K562 (cell line): ENCODE measurements around the gene KIAA0513. TPM values are rescaled to one million over a fixed set of nuclear protein-coding genes. Genes with fewer than 3 reads are reported as not detected.

Experiments
- CHCHD3 ChIP-seq: fragments of 250-450 bp; sonication (Bioruptor Pico); IDR thresholded peaks from 2 replicates; pipeline ENCODE4 v2.1.2; 2022; ENCODE audit warnings: mild to moderate bottlenecking
- CXXC5 ChIP-seq: fragments of 250-450 bp; sonication (Bioruptor Pico); IDR thresholded peaks from 2 replicates; pipeline ENCODE4 v1.8.0; 2022; ENCODE audit warnings: inconsistent platforms, mild to moderate bottlenecking, moderate library complexity
- EHMT2 ChIP-seq: fragments of 450-650 bp; IDR thresholded peaks from 2 replicates; pipeline ENCODE4 v1.6.1; 2018; ENCODE audit warnings: antibody characterized with exemption
- EP300 ChIP-seq: IDR thresholded peaks from 2 replicates; pipeline ENCODE4 v1.6.1; 2012; ENCODE audit warnings: low read length, improper control_type of control experiment
- HMG20B ChIP-seq: fragments of 250-450 bp; sonication (Bioruptor Pico); IDR thresholded peaks from 2 replicates; pipeline ENCODE4 v1.5.0; 2021; ENCODE audit warnings: mild to moderate bottlenecking
- MTA2 ChIP-seq: fragments of 450-650 bp; IDR thresholded peaks from 2 replicates; pipeline ENCODE4 v1.6.1; 2016; ENCODE audit warnings: low read depth
- PHF21A ChIP-seq: fragments of 450-650 bp; IDR thresholded peaks from 2 replicates; pipeline ENCODE4 v1.6.1; 2017; ENCODE audit warnings: low read depth, borderline replicate concordance
- RCOR1 ChIP-seq, 2 experiments: IDR thresholded peaks; 2 replicates each; pipeline ENCODE4 v1.6.1; 2012; ENCODE audit warnings: low read depth in 2 of 2, low read length in 2 of 2, borderline replicate concordance in 1 of 2, improper control_type of control experiment in 1 of 2
- ZNF311 ChIP-seq: fragments of 250-450 bp; sonication (Bioruptor Pico); IDR thresholded peaks from 2 replicates; pipeline ENCODE4 v1.4.0; 2020; ENCODE audit warnings: mild to moderate bottlenecking, moderate library complexity
- ZNF507 ChIP-seq: conservative IDR thresholded peaks from 2 replicates; pipeline ENCODE4 v1.6.1; 2017; ENCODE audit warnings: missing genetic modification characterization, missing compliant biosample characterization
- ZNF586 ChIP-seq: fragments of 450-650 bp; formaldehyde crosslinking; conservative IDR thresholded peaks from 2 replicates; pipeline ENCODE4 v1.4.0; 2020; ENCODE audit warnings: mild to moderate bottlenecking, moderate library complexity
- ZNF644 ChIP-seq: fragments of 200-800 bp; sonication (Bioruptor generic); IDR thresholded peaks from 2 replicates; pipeline ENCODE4 v1.6.1; 2016; ENCODE audit warnings: low read depth, missing genetic modification characterization, missing compliant biosample characterization
- polyA plus RNA-seq, 8 experiments: library from polyadenylated mRNA; depleted of rRNA in 4 of 8; stranded (reverse) in 5 of 8; unstranded in 3 of 8; fragments of >200 nt; fragmentation: Nextera tagmentation in 2 of 8; fragmentation: Illumina TruSeq in 1 of 8; extraction: Ambion mirVana in 2 of 8; extraction: Trizol in 1 of 8; gene quantifications; 2 replicates each; pipeline versions ENCODE4 v1.2.1 to v1.2.3, GENCODE V29; 2011 to 2014; ENCODE audit warnings: inconsistent platforms in 1 of 8, missing spikeins in 1 of 8
- total RNA-seq, 7 experiments: library from RNA; depleted of rRNA in 6 of 7; stranded (reverse); fragments of >200 nt in 6 of 7; fragmentation: Illumina TruSeq in 2 of 7; extraction: Trizol in 2 of 7; gene quantifications; 2 replicates each; pipeline versions ENCODE4 v1.2.1 to v1.2.3, GENCODE V29; 2011 to 2021; ENCODE audit warnings: low replicate concordance in 1 of 7
- TF ChIP-seq, protein P1 (sequence below): fragments of 450-650 bp; IDR thresholded peaks from one replicate; pipeline ENCODE4 v1.6.1; 2018; ENCODE audit warnings: mild to moderate bottlenecking, moderate library complexity; ENCODE audit not compliant: partially characterized antibody
- TF ChIP-seq, protein P2 (sequence below), 2 experiments: fragments of 450-650 bp; formaldehyde crosslinking in 1 of 2; IDR thresholded peaks; 2 replicates each; pipeline versions ENCODE4 v1.4.0 to v1.6.1; 2014 to 2020; ENCODE audit warnings: mild to moderate bottlenecking in 2 of 2, borderline replicate concordance in 1 of 2, low read depth in 1 of 2
- TF ChIP-seq, protein P3 (sequence below), 2 experiments: fragments of 450-650 bp; IDR thresholded peaks; 2 replicates each; pipeline ENCODE4 v1.6.1; 2018; ENCODE audit warnings: mild to moderate bottlenecking in 2 of 2, low read depth in 1 of 2; ENCODE audit not compliant: partially characterized antibody in 2 of 2

The KIAA0513 gene
- total and polyA plus RNA-seq, 9 of the 15 experiments (the other 6 are each of a cell fraction or from before 2014, with no cell fraction given): 0.18 to 13.7 (median 10.2) TPM

DNA sequence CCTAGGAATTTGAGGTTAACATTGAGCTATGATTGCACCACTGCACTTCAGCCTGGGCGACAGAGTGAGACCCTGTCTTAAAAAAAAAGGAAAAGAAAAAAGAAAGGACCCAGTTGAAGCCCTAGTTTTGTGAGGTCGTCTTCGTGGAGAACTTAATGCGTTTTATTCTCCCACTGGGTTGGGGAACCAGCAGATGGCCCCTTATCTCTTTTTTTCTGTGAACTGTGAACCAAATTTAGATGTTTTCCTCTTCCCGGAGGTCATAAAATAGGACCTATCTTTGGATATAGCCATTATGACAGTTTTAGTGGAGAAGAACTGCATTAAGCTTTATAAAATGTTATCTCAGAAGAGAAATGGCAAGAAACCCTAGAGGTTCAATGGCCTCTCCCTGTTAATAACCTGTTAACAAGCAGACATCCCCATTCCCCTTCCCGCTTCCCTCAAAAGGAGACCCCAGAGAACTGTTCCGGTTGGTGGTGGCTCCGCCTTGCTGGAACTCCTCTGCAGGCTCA, 23.5 kb downstream of the KIAA0513 start (continued):
- TF ChIP-seq EHMT2 (no peak; the same call in 1 of the 2 replicates), ZNF507 (tag) (no peak), HMG20B (CRISPR knock-in tag) (0 out of 2 replicates have a peak, but pooled peaks have one; percentile 37), CHCHD3 (CRISPR knock-in tag) (0 out of 2 replicates have a peak, but pooled peaks have one; percentile 41), PHF21A (no peak), MTA2 (0 out of 2 replicates have a peak, but pooled peaks have one; percentile 13), ZNF586 (no peak), CXXC5 (CRISPR knock-in tag) (peak; percentile 35), ZNF311 (CRISPR knock-in tag) (no peak), RCOR1 (IDR thresholded peaks at IDR 0.05; ENCODE audit: borderline replicate concordance in 1 of 2, low read depth in 2 of 2, low read length in 2 of 2) (peak in 1 of 2 experiments; percentile 18; a peak in 1 of 4 replicates), EP300 (peak; percentile 81), ZNF644 (tag) (0 out of 2 replicates have a peak, but pooled peaks have one; percentile 24)
- TF ChIP-seq, protein P1, sequence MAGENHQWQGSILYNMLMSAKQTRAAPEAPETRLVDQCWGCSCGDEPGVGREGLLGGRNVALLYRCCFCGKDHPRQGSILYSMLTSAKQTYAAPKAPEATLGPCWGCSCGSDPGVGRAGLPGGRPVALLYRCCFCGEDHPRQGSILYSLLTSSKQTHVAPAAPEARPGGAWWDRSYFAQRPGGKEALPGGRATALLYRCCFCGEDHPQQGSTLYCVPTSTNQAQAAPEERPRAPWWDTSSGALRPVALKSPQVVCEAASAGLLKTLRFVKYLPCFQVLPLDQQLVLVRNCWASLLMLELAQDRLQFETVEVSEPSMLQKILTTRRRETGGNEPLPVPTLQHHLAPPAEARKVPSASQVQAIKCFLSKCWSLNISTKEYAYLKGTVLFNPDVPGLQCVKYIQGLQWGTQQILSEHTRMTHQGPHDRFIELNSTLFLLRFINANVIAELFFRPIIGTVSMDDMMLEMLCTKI: no peak
- TF ChIP-seq, protein P2, sequence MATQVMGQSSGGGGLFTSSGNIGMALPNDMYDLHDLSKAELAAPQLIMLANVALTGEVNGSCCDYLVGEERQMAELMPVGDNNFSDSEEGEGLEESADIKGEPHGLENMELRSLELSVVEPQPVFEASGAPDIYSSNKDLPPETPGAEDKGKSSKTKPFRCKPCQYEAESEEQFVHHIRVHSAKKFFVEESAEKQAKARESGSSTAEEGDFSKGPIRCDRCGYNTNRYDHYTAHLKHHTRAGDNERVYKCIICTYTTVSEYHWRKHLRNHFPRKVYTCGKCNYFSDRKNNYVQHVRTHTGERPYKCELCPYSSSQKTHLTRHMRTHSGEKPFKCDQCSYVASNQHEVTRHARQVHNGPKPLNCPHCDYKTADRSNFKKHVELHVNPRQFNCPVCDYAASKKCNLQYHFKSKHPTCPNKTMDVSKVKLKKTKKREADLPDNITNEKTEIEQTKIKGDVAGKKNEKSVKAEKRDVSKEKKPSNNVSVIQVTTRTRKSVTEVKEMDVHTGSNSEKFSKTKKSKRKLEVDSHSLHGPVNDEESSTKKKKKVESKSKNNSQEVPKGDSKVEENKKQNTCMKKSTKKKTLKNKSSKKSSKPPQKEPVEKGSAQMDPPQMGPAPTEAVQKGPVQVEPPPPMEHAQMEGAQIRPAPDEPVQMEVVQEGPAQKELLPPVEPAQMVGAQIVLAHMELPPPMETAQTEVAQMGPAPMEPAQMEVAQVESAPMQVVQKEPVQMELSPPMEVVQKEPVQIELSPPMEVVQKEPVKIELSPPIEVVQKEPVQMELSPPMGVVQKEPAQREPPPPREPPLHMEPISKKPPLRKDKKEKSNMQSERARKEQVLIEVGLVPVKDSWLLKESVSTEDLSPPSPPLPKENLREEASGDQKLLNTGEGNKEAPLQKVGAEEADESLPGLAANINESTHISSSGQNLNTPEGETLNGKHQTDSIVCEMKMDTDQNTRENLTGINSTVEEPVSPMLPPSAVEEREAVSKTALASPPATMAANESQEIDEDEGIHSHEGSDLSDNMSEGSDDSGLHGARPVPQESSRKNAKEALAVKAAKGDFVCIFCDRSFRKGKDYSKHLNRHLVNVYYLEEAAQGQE (IDR thresholded peaks at IDR 0.05; ENCODE audit: borderline replicate concordance): peak; percentile 29; the same call in 1 of the 2 replicates
- TF ChIP-seq, protein P2 (CRISPR knock-in tag; IDR thresholded peaks at IDR 0.05; ENCODE audit: low read depth): no peak
- TF ChIP-seq, protein P3, sequence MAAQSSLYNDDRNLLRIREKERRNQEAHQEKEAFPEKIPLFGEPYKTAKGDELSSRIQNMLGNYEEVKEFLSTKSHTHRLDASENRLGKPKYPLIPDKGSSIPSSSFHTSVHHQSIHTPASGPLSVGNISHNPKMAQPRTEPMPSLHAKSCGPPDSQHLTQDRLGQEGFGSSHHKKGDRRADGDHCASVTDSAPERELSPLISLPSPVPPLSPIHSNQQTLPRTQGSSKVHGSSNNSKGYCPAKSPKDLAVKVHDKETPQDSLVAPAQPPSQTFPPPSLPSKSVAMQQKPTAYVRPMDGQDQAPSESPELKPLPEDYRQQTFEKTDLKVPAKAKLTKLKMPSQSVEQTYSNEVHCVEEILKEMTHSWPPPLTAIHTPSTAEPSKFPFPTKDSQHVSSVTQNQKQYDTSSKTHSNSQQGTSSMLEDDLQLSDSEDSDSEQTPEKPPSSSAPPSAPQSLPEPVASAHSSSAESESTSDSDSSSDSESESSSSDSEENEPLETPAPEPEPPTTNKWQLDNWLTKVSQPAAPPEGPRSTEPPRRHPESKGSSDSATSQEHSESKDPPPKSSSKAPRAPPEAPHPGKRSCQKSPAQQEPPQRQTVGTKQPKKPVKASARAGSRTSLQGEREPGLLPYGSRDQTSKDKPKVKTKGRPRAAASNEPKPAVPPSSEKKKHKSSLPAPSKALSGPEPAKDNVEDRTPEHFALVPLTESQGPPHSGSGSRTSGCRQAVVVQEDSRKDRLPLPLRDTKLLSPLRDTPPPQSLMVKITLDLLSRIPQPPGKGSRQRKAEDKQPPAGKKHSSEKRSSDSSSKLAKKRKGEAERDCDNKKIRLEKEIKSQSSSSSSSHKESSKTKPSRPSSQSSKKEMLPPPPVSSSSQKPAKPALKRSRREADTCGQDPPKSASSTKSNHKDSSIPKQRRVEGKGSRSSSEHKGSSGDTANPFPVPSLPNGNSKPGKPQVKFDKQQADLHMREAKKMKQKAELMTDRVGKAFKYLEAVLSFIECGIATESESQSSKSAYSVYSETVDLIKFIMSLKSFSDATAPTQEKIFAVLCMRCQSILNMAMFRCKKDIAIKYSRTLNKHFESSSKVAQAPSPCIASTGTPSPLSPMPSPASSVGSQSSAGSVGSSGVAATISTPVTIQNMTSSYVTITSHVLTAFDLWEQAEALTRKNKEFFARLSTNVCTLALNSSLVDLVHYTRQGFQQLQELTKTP (IDR thresholded peaks at IDR 0.05; ENCODE audit: low read depth in 1 of 2, partially characterized antibody in 2 of 2): peak; percentile 3 to 22
